ENCODE data around the gene DET1.

GRCh38 chr15:88463870-88464532 is 82.5 kb downstream of the DET1 start:
- no peak for TF ChIP-seq EZH2 (IDR thresholded peaks at IDR 0.05; ENCODE audit: borderline replicate concordance, insufficient read depth, low read depth, low read length, poor library complexity, severe bottlenecking)
- TF ChIP-seq CTCF (IDR thresholded peaks at IDR 0.05): no peak
